Activated B cell treated with CpG ODN at 0.5 μM for 24 hours (primary cell): ENCODE measurements around the gene RAD54L2. TPM values are rescaled to one million over a fixed set of nuclear protein-coding genes. Genes with fewer than 3 reads are reported as not detected.

Experiments used
- ATAC-seq: fragments of 200-7000 bp; cut with Tn5 transposase; one replicate; pipeline ENCODE4 v1.10.0; 2021; ENCODE audit warnings: low read depth, mild to moderate bottlenecking, moderate library complexity
- CTCF ChIA-PET: fragments of 350-600 bp; sonication (Branson Sonifier 250); formaldehyde crosslinking; loops from one replicate; lab custom pipeline; 2021; ENCODE audit warnings: antibody characterized with exemption; lab: Charles Lee
- POLR2A ChIA-PET: fragments of 350-600 bp; sonication (Branson Sonifier 250); formaldehyde crosslinking; loops from one replicate; lab custom pipeline; 2021; ENCODE audit warnings: antibody characterized with exemption; lab: Charles Lee
- DNase-seq: peaks from one replicate; pipeline ENCODE4 v3.0.0; 2022
- H3K27ac Mint-ChIP-seq: one replicate; pipeline ENCODE4 v1.8.0; 2020; ENCODE audit warnings: mixed read lengths
- H3K27me3 Mint-ChIP-seq: one replicate; pipeline ENCODE4 v1.8.0; 2021; ENCODE audit warnings: mixed read lengths
- H3K36me3 Mint-ChIP-seq: one replicate; pipeline ENCODE4 v1.8.0; 2021; ENCODE audit warnings: low read depth, mixed read lengths
- H3K4me1 Mint-ChIP-seq: one replicate; pipeline ENCODE4 v1.8.0; 2021; ENCODE audit warnings: mixed read lengths
- H3K4me3 Mint-ChIP-seq: one replicate; pipeline ENCODE4 v1.8.0; 2020; ENCODE audit warnings: mild to moderate bottlenecking, mixed read lengths
- H3K9me3 Mint-ChIP-seq: one replicate; pipeline ENCODE4 v1.8.0; 2020; ENCODE audit warnings: mixed read lengths
- CTCF ChIP-seq: fragments of 200-600 bp; IDR thresholded peaks from one replicate; pipeline ENCODE4 v1.8.0; 2022; ENCODE audit warnings: antibody characterized with exemption, mild to moderate bottlenecking
- intact Hi-C: fragments of 100-400 bp; cut with micrococcal nuclease; formaldehyde crosslinking; loops from one replicate; pipeline ENCODE4 v1.15.1; 2024
- total RNA-seq: library from RNA; stranded (reverse); gene quantifications from 2 replicates; pipeline ENCODE4 v1.2.3, GENCODE V29; 2022

RAD54L2 gene
- total RNA-seq, 1 donor from 2014 or later, result 39.3 TPM

GRCh38 chr3:51544011-51544775 lies 5.7 kb downstream of the RAD54L2 start:
- H3K27ac Mint-ChIP-seq, result no peak overlapping the region

DNA sequence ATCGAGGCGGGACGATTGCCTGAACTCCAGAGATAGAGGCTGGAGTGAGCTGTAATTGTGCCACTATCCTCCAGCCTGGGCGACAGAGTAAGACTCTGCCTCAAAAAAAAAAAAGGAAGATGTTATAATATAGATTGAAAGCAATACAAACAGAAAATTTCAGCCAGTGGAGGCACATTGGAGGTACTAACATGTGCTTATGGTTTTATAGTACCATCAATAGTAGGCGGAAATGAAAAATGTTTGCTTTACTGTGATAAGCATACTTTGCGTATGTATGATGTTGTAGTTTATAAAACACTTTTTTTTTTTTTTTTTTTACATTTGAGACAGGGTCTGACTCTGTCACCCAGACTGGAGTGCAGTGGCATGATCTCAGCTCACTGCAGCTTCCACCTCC lies 8.8 kb downstream of the RAD54L2 start:
- no peak for DNase-seq
- Mint-ChIP-seq H3K4me3 (no peak overlapping the region), H3K27ac (no peak overlapping the region), H3K27me3 (no peaks in the 10 kb centered on the region), H3K36me3 (peaks cover 35% of the 10 kb centered on the region), H3K4me1 (no peaks in the 10 kb centered on the region), H3K9me3 (no peaks in the 10 kb centered on the region)
- intact Hi-C loops, result no loop called here
- POLR2A ChIA-PET, result no interaction called here
- no peak for TF ChIP-seq CTCF
- no peak for ATAC-seq
- CTCF ChIA-PET, result interaction anchor here (0.6 kb wide), 1 partner anchor 158 kb away, joined by 3 read pairs; no protein-coding TSS in a partner anchor

More at GRCh38 chr3:51544011-51544775, 5.7 kb downstream of the RAD54L2 start:
- intact Hi-C loops, result no loop called here
- Mint-ChIP-seq H3K4me1 (peaks cover 20% of the 10 kb centered on the region), H3K9me3 (no peaks in the 10 kb centered on the region), H3K27me3 (no peaks in the 10 kb centered on the region), H3K4me3 (no peak overlapping the region), H3K36me3 (peaks cover 23% of the 10 kb centered on the region)
- ATAC-seq (no peak), DNase-seq (no peak)
- ChIA-PET CTCF (interaction anchor here (0.7 kb wide), 2 partner anchors 42 to 138 kb away, joined by 3 to 4 read pairs; no protein-coding TSS in a partner anchor), POLR2A (interaction anchor here (0.7 kb wide), 1 partner anchor 38 kb away, joined by 5 read pairs; no protein-coding TSS in a partner anchor)
- TF ChIP-seq CTCF, result no peak

- ChIA-PET POLR2A (no interaction called here), CTCF (interaction anchor here (1.0 to 1.4 kb wide), 2 partner anchors 48 to 133 kb away, joined by 4 to 7 read pairs; no protein-coding TSS in a partner anchor)
- intact Hi-C loops, result no loop called here
Measured at GRCh38 chr3:51549311-51549710, 10.8 kb downstream of the RAD54L2 start.

DNA sequence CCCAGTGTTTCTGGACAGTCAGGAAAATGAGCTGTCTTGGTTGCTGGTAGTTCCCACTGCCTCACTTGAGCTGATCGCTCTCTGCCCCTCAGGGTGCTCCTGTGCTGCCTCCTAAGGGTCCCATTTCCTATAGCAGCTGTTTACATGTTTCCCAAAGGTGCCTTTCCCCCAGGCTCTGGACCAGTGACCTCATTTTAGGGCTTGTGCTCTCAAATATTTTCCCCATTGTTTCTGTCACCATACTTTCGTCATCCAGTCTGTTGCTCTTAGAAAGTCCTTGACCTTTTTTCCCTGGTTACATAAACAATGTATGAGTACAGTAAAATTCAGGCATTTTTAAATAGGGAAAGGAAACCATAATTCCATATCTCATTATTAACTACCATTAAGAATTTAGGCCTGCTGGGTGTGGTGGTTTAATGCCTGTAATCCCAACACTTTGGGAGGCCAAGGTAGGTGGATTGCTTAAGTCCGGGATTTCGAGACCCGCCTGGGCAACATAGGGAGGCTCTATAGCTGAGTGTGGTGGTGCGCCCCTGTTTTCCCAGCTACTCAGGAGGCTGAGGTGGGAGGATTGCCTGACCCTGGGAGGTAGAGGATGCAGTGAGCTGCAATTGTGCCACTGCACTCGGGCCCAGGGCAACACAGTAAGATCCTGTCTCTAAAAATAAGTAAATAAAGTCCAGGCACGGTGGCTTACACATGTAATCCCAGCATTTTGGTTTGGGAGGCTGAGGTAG lies 11.7 kb downstream of the RAD54L2 start:
- no peaks in the 10 kb centered on the region for H3K4me1 Mint-ChIP-seq
- peaks cover 40% of the 10 kb centered on the region for H3K36me3 Mint-ChIP-seq
- intact Hi-C loops, result no loop called here
- ChIA-PET POLR2A (interaction anchor here (0.8 kb wide), 1 partner anchor 12 kb away, joined by 3 read pairs; the partner anchor contains the start of gene RAD54L2), CTCF (interaction anchor here (1.4 kb wide), 1 partner anchor 49 kb away, joined by 7 read pairs; no protein-coding TSS in a partner anchor)
- no peak for ATAC-seq
- no peak for DNase-seq
- H3K9me3 Mint-ChIP-seq, result no peaks in the 10 kb centered on the region
- no peak overlapping the region for H3K27ac Mint-ChIP-seq
- H3K4me3 Mint-ChIP-seq, result no peak overlapping the region
- TF ChIP-seq CTCF, result no peak
- H3K27me3 Mint-ChIP-seq, result no peaks in the 10 kb centered on the region

More at GRCh38 chr3:51549311-51549710, 10.8 kb downstream of the RAD54L2 start:
- no peak overlapping the region for H3K27ac Mint-ChIP-seq
- no peaks in the 10 kb centered on the region for H3K27me3 Mint-ChIP-seq
- no peak overlapping the region for H3K4me3 Mint-ChIP-seq
- ATAC-seq (no peak), DNase-seq (no peak)
- no peaks in the 10 kb centered on the region for H3K4me1 Mint-ChIP-seq
- H3K9me3 Mint-ChIP-seq, result no peaks in the 10 kb centered on the region
- no peak for TF ChIP-seq CTCF
- H3K36me3 Mint-ChIP-seq, result peaks cover 42% of the 10 kb centered on the region

- ATAC-seq, result no peak
- Mint-ChIP-seq H3K27me3 (no peaks in the 10 kb centered on the region), H3K9me3 (no peaks in the 10 kb centered on the region), H3K36me3 (peaks cover 49% of the 10 kb centered on the region), H3K27ac (no peak overlapping the region), H3K4me1 (no peaks in the 10 kb centered on the region), H3K4me3 (no peak overlapping the region)
- CTCF ChIA-PET, result no interaction called here
- POLR2A ChIA-PET, result no interaction called here
- intact Hi-C loops, result no loop called here
- TF ChIP-seq CTCF, result no peak
- no peak for DNase-seq
Measured at GRCh38 chr3:51557993-51558392, 19.5 kb downstream of the RAD54L2 start.
